SIG-M5 treated with dmso at 0.1 percent for 504 hours (cell line): ENCODE results near the gene CCDC38.
"Not testable (repeated sequence)": the region's sequence is repeated elsewhere in the genome, so short reads cannot be mapped to it uniquely, and the experiment has no call there.

Experiments
- DNase-seq: peaks from one replicate; lab custom pipeline; 2025; ENCODE audit not compliant: unreplicated experiment; lab: John Stamatoyannopoulos, UW

CCDC38 gene

GRCh38 chr12:95884998-95885397 lies 57.4 kb downstream of the CCDC38 start:
- no peak for DNase-seq

- no peak for DNase-seq
These were observed 59.5 kb downstream of the CCDC38 start for GRCh38 chr12:95882873-95883272.

DNA sequence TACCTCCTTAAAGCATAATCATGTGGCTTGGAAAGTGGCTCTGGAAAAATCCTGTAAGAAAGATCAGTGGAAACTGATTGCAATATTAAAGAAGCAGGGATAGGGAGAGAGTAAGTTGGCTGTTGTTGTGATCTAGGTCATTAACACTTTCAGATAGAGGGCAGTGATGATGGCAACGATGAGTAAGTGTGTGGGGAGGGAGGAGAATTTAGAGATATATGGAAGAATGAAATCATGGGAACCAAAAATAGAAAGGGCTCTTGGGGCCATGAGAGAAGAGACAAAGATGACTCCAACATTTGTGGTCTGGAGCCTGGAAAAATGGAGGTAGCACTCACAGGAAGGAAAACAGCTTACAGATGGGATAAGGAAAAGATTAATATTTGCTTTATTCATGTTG lies 60.3 kb downstream of the CCDC38 start:
- no peak for DNase-seq

DNA sequence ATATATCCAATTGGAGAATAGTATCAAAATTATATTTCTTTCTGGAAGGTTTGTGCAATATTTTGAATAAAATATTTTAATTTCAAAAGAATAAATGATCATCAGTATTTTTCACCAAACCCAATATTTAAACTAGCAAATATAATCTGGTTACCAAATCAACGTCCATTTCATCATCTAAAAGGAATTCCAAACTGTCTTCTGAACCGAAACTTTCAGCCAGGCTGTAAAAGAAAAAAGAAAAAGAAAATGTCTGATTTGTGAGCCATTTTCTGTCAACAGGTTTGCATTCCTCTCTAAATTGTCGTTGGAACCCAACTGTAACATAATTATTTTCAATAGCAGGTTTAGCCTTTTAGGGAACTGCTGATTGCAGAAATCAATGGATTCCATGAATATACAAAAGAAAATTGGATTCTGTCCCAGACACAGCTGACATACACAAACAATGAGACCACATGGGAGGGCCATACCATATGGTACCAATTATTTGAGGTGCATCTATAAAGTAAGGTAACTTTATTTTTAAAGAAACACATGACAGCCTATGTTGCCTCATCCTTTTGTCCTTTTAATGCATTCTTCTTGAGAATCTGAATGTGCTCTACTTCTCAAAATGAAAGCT lies 61.0 kb downstream of the CCDC38 start:
- no peak for DNase-seq

GRCh38 chr12:95880895-95881294 lies 61.5 kb downstream of the CCDC38 start:
- DNase-seq, result no peak

DNA sequence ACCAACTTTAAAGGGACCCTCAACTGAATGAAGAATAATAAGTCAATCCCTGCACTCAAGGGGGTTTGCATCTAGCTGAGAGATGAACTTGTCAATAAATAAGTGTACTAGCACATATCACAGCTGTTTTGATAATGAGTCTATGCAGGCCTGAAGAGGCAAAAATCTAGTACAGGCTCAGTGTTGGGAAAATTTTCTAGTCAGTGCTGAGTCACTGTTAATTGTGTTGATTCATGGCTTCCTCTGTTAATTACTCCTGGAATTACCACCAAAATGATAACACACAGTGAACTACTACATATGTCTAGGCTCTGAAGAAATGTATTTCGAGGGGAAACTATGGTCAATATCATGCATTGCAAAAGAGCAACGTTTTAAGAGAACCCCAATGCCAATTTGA lies 64.8 kb downstream of the CCDC38 start:
- DNase-seq, result no peak

GRCh38 chr12:95874452-95874851 lies 68.0 kb downstream of the CCDC38 start:
- no peak for DNase-seq

DNA sequence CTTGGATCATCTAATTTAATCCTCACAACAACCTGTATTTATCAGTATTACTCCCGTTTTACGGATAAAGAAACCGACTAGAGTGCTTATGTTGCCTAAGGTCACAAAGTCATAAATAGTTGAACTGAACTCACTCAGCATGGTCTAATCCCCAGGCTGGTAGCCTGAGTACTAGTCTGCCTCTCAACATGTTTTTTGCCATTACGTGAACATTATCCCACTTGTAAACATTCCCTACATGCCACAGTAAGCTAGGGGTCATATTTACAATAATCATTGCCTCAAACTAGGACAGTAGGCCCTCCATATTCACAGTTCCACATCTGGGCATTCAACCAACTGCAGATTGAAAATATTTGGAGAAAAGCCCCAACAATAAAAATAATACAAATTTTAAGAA lies 71.5 kb downstream of the CCDC38 start:
- DNase-seq, result no peak

DNA sequence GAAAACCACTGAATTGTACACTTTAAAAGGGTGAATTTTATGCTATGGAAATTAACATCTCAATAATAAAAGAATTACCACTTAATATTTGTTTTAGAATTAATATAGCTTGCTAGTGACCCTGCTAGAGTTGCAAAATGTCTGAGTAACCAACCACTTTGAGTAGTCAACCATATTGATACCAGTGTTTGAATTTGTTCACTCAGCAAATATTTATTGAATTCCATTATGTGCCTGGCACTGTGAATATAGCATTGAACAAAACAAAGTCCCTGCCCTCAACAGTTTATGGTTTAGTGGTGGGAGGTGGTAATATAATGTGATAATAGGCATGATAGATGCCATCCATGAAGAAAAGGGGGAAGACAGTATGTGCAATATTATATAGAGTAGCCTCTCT lies 79.1 kb downstream of the CCDC38 start:
- no peak for DNase-seq

DNA sequence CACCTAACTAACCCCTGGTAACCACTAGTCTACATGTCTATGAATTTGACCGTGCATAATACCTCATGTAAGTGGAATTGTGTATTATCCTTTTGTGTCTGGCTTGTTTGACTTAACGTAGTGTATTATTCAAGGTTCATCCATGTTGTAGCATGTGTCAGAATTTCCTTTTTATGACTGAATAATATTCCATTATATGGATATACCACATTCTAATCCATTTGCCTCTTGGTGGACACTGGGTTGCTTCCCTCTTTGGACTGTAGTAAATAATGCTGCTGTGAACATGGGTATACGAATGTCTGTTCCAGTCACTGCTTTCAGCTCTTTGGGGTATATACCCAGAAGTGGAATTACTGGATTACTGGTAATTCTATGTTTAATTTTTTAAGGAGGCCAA lies 80.4 kb downstream of the CCDC38 start:
- no peak for DNase-seq

DNA sequence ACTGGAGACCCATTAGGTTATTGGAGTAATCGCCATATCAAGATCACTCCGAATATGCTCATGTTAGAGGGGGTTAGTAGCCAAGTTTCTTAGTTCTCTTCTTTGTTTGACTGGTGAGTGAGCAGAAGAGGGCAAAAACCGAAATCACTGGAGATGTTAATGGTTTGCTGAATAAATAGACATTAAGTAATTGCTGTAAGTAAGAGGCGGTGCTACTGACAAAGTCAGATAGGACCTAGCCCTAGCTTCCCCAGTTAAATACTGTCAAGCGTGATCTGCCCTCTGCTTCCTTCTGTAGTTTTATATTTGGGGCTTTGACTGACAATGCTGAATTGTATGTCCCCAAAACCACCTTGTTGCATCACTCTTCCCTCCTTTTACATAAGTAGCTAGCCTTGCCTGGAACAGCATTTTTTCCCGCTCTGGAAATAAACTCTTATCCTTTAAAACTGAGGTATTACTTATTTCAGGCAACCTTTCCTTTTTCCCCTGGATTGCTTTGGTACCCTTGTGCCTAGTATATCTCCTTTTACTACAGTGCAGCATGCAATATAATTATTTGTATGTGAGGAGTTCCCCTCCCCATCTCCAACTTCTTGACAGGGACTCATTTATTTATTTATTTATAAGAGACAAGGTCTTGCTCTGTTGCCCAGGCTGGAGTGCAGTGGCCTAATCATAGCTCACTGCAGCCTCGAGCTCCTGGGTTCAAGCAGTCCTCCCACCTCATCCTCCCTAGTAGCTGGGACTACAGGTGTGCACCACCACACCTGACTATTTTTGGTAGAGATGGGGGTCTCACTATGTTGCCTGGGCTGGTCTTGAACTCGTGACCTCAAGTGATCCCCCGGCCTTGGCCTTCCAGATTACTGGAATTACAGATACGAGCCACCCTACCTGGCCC lies 82.2 kb downstream of the CCDC38 start:
- peak; percentile 71 for DNase-seq

- no peak for DNase-seq
These were observed 83.0 kb downstream of the CCDC38 start for GRCh38 chr12:95859344-95859816.

GRCh38 chr12:95858451-95859343 lies 83.7 kb downstream of the CCDC38 start, which contains the start of gene SNRPF:
Gene SNRPF, plus strand, starts transcription at chr12:95858952. Its CDS starts 122 bp downstream, at chr12:95859074.
- peak; percentile 98 for DNase-seq

GRCh38 chr12:95857799-95858198 lies 84.6 kb downstream of the CCDC38 start:
- DNase-seq, result no peak

GRCh38 chr12:95857156-95857555 lies 85.3 kb downstream of the CCDC38 start:
- no peak for DNase-seq

- DNase-seq, result no peak
These were observed 90.3 kb downstream of the CCDC38 start for GRCh38 chr12:95852133-95852532.

DNA sequence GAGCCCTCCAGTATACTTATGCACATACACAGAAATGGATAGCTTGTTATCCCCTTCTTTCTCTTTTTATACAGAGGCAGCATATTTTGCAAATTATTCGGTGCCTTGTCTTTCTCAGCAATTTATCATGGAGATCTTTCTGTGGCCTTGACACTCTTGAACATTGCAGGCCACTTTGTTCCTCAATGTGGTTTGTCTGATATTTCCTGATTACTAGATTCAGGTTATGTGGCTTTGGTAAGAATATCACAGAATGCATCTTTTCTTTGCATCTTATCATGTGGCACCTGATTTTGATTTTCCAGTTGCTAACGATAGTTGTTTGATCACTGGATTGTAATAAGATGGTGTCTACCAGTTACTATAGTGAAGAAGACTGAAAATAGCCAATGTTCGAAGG lies 90.8 kb downstream of the CCDC38 start:
- no peak for DNase-seq

DNA sequence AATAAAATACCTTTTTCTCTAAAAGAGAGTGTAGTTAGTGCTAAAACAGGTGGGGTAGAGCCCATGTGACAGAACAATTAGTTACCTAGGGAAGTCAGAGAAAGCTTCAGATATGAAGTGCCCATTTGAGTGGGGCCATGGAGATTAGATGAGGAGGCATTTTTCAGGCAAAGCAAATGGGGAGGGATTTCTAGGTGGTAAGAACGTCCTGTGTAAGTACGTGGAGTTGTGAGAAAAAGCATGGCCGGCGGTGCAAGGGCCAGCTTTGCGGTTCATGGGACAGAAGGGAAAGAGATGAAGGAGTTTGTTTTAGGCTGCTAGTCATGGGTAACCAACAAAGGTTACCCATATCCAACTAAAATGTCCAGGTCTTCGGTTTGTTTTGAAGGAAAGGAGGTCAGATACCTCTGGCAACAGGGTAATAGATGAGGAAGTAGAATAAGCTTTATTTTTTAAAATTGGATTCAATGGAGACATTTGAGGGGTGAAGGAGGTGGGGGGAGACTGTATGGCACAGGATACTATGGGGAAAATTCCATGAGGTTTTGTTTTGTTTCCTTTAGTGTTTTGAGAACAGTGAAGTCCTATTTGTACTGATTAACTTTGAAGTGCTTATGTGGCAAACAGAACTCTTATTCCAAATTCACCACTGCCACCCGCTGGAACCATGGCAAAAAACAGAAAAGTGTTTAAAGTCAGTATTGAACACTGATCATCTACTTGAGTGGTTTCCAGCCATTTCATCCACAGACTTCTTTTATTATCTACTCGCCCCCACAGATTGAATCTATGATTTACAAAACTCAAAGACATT lies 93.6 kb downstream of the CCDC38 start:
- DNase-seq, result no peak

- not testable (repeated sequence) for DNase-seq
These were observed 100.0 kb downstream of the CCDC38 start for GRCh38 chr12:95842426-95842825.

DNA sequence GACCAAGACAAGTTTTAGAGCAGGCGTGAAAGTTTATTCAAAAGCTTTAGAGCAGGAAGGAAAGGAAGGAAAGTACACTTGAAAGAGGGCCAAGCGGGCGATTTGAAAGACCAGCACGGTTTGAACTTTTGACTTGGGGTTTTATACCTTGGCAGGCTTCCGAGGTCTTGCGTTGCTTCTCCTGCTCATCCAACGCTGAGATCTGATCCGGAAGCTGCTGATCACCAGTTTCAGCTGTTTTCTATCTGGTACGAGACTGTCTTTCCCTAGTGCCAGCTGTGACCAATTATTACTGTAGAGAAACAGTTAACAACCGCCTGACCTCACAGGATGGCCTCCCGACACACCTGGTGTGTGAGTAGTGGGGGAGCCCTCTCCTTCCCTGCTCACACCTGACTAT lies 104.3 kb downstream of the CCDC38 start:
- no peak for DNase-seq
